ENCODE data around the gene VSX2. TPM values are rescaled to one million over a fixed set of nuclear protein-coding genes. Genes with fewer than 3 reads are reported as not detected.

VSX2 gene
- total RNA-seq, 1 experiment from 2014 or later = not detected

GRCh38 chr14:74239848-74240793 lies 872 bp downstream of the VSX2 start:
- no peak overlapping the region; the same call in 1 of the 2 replicates for H2BK15ac ChIP-seq (ENCODE audit: low read depth, low read length)
- TF ChIP-seq CTCF (conservative IDR thresholded peaks at IDR 0.05) = 0 out of 3 replicates have a peak, but pooled peaks have one; percentile 7
- Mint-ChIP-seq H3K36me3 (ENCODE audit: insufficient read depth in 1 of 3, low read depth in 3 of 3) (no peaks in the 10 kb centered on the region; a peak in 1 of 7 replicates), H3K27me3 (ENCODE audit: low read depth) (peaks cover 100% of the 10 kb centered on the region), H3K27ac (no peak overlapping the region), H3K4me3 (peak overlapping the region; percentile 54 to 80), H3K4me1 (peaks cover 26 to 46% of the 10 kb centered on the region in 2 experiments), H3K9me3 (no peaks in the 10 kb centered on the region; a peak in 2 of 5 replicates)
- H3K9ac ChIP-seq (ENCODE audit: extremely low read depth, insufficient read length, low read length) = no peak overlapping the region
- no peak overlapping the region for H4K91ac ChIP-seq (ENCODE audit: insufficient read length, low read depth, low read length)
- peaks cover 21% of the 10 kb centered on the region for H3K23me2 ChIP-seq (ENCODE audit: insufficient read length, low read depth, low read length, poor library complexity, severe bottlenecking)
- no peaks in the 10 kb centered on the region for H3K9me3 ChIP-seq (ENCODE audit: control insufficient read depth, low read depth, low read length)
- no peak overlapping the region for H3K4ac ChIP-seq (ENCODE audit: low read depth, low read length)
- no peak overlapping the region for H2BK20ac ChIP-seq (ENCODE audit: low read depth, low read length, poor library complexity, severe bottlenecking)
- H3K4me2 ChIP-seq (ENCODE audit: insufficient read depth, insufficient read length, low read length) = peak overlapping the region; percentile 73
- WGBS (ENCODE audit: extremely low coverage, insufficient read length, low lambda C conversion rate) = no CpG with 5 or more reads among the region's 94 CpGs
- H3T11ph ChIP-seq (ENCODE audit: low read length) = no peak overlapping the region
- no peak overlapping the region for H3K56ac ChIP-seq (ENCODE audit: insufficient read length, low read depth, low read length)
- H3K79me1 ChIP-seq (ENCODE audit: insufficient read depth, low read depth, low read length, poor library complexity, severe bottlenecking) = no peaks in the 10 kb centered on the region
- 0 out of 2 replicates have a peak, but pooled peaks cover 6% of the 10 kb centered on the region for H3K4me1 ChIP-seq (ENCODE audit: insufficient read depth, low read length)
- no peak overlapping the region for H2AFZ ChIP-seq (ENCODE audit: low read length)
- H3K79me2 ChIP-seq (ENCODE audit: insufficient read depth, low read length) = no peaks in the 10 kb centered on the region
- H2BK12ac ChIP-seq (ENCODE audit: insufficient read length, low read depth, low read length) = no peak overlapping the region
- peaks cover 66% of the 10 kb centered on the region for H3K27me3 ChIP-seq (ENCODE audit: insufficient read depth, low read length)
- no peak overlapping the region; the same call in 1 of the 2 replicates for H3K14ac ChIP-seq (ENCODE audit: insufficient read depth, low read length)
- H4K20me1 ChIP-seq (ENCODE audit: control insufficient read depth, insufficient read depth, insufficient read length) = no peaks in the 10 kb centered on the region
- no peak for DNase-seq
- no peak overlapping the region for H3K27ac ChIP-seq (ENCODE audit: insufficient read length, low read depth, low read length)
- no peak overlapping the region for H2BK5ac ChIP-seq (ENCODE audit: insufficient read length, low read length)
- H4K8ac ChIP-seq (replicated peaks; ENCODE audit: insufficient read length, low read depth, low read length) = no peak overlapping the region
- H4K5ac ChIP-seq (ENCODE audit: insufficient read length, low read depth, low read length) = no peak overlapping the region
- no peak overlapping the region for H3K23ac ChIP-seq (ENCODE audit: insufficient read length, low read depth, low read length)
- no peak overlapping the region for H3K18ac ChIP-seq (ENCODE audit: insufficient read length, low read depth, low read length)
- H2BK120ac ChIP-seq (ENCODE audit: low read depth, low read length, poor library complexity, severe bottlenecking) = no peak overlapping the region
- no peak overlapping the region for H2AK5ac ChIP-seq (ENCODE audit: insufficient read length, low read length)

Measured in H9 (cell line).